ENCODE data around the gene RPS16.
A peak's percentile ranks its signal among the peaks of the same experiment; 100 is the strongest.
"Not testable (repeated sequence)": the region's sequence is repeated elsewhere in the genome, so short reads cannot be mapped to it uniquely, and the experiment has no call there.

The RPS16 gene

DNA sequence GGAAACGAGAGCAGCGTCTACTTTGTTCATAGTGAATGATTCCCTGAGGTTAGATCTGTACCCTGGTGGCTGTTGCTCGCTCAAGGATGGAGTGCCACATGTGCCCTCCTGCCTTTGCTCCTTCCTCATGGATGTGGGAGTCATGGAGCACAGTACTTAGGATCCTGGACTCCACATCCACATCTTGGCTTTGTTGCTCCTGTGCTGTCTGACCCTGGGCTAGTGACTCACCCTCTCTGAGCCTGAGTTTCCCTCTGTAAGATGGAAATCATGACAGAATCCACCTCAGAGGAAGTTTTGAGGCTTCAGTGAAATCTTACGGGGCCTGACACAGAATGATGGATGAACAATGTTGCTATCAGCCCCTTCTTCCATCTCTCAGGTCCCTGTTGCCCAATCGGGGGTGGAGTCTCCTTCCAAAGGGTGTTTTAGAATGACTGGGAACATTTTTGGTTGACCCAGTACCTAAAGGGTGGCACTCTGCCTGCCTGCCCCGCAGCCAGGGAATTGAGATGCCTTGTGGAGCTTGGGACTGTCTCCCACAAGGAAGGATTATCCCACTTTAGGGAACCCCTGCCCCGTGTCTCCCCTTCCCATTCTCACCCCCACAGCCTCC lies 35.1 kb upstream of the RPS16 start:
- H3K4me1 Mint-ChIP-seq: peaks cover 8 to 28% of the 10 kb centered on the region in 2 donors
- H3K4me3 Mint-ChIP-seq: no peak overlapping the region
- peak overlapping the region; percentile 59 for H3K27ac Mint-ChIP-seq
- DNase-seq (no peak), ATAC-seq (replicated peaks) (no peak)
- no peaks in the 10 kb centered on the region for H3K9me3 Mint-ChIP-seq
- H3K27me3 Mint-ChIP-seq: no peaks in the 10 kb centered on the region
- H3K36me3 Mint-ChIP-seq: peaks cover 68 to 82% of the 10 kb centered on the region in 2 donors

- Mint-ChIP-seq H3K4me1 (peaks cover 8 to 25% of the 10 kb centered on the region in 2 donors), H3K27ac (peak overlapping the region; percentile 26), H3K9me3 (no peaks in the 10 kb centered on the region), H3K27me3 (no peaks in the 10 kb centered on the region), H3K4me3 (no peak overlapping the region), H3K36me3 (peaks cover 66 to 82% of the 10 kb centered on the region in 2 donors)
- no peak for DNase-seq
- no peak for ATAC-seq (replicated peaks)
These were observed 33.8 kb upstream of the RPS16 start for GRCh38 chr19:39469567-39469966.

- DNase-seq: no peak
- ATAC-seq (replicated peaks): no peak
- Mint-ChIP-seq H3K27me3 (no peaks in the 10 kb centered on the region), H3K9me3 (no peaks in the 10 kb centered on the region), H3K27ac (peak overlapping the region; percentile 26), H3K36me3 (peaks cover 64 to 78% of the 10 kb centered on the region in 2 donors), H3K4me3 (no peak overlapping the region), H3K4me1 (peaks cover 8 to 20% of the 10 kb centered on the region in 2 donors)
These were observed 33.3 kb upstream of the RPS16 start for GRCh38 chr19:39469036-39469435.

DNA sequence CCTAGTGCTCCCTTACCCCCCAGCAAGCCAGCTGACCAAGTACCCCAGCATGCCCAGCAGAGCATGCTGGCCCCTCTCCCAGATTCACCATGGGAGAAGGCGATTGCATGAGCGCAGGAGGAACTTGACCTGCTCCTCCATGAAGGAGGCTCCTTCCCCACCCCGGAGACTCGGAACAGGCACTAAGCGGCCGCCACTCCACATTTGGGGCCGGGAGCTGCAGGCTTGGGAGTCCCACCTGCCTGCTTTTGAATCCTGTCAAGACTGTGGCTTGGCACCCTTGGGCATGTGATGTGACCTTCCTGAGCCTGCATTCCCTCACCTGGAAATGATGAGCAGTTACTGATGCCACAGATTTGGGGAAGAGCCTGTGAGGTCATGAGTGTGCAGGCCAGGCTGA lies 32.2 kb upstream of the RPS16 start:
- DNase-seq (no peak), ATAC-seq (replicated peaks) (no peak)
- Mint-ChIP-seq H3K9me3 (no peaks in the 10 kb centered on the region), H3K4me1 (peaks cover 10 to 17% of the 10 kb centered on the region in 2 donors), H3K27ac (no peak overlapping the region), H3K36me3 (peaks cover 74 to 78% of the 10 kb centered on the region in 2 donors), H3K4me3 (no peak overlapping the region), H3K27me3 (no peaks in the 10 kb centered on the region)

DNA sequence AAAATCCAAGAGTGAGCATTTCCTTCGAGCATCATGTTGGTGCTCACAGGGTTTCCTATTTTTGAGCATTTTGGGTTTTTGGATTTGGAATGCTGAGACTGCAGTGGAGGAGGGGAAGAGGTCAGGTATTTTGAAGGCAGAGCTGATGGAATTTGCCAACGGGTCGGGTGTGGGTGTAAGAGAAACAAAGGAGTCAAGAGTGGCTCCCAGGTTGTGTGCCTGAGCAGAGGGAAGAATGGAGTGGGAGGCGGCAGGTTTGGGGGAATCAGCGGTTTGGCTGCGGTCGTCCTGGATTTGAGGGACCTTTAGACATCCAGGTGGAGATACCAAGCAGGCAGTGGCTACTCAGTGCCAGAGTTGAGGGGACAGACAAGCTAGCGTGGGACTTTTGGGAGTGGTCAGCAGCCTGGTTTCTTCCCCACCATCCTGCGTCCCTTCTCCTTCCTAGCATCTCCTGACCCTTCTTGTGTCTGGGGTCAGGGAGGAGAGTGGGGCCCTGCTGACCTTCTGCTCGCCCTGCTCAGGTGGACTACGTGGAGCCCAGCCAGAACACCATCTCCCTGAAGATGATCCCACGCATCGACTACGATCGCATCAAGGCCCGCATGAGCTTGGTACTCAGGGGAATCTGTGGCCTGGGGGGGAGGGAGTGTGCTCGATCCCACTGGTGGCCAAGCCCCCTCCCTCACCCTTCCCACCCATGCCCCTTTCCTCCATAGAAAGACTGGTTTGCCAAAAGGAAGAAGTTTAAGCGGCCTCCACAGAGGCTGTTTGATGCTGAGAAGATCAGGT lies 30.4 kb upstream of the RPS16 start:
- Mint-ChIP-seq H3K27ac (no peak overlapping the region), H3K36me3 (peaks cover 66 to 75% of the 10 kb centered on the region in 2 donors), H3K4me1 (peaks cover 5 to 8% of the 10 kb centered on the region in 2 donors), H3K9me3 (no peaks in the 10 kb centered on the region), H3K4me3 (no peak overlapping the region), H3K27me3 (no peaks in the 10 kb centered on the region)
- DNase-seq: no peak
- no peak for ATAC-seq (replicated peaks)

DNA sequence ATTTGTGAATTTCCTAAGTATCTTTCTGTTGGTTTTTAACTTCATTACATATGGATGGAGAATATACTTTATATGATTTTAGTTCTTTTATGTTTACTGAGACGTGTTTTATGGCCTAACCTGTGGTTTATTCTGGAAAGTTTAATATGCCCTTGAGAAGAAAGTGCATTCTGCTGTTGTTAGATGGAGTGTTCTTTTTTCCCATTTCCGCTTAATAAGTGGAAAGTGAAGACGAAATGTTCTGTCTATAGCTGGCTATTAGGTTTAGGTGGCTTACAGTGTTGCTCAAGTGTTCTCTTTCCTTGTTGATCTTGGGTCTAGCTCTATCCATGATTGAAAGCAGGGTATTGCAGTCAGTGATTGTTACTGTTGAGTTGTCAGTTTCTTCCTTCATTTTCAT lies 27.7 kb upstream of the RPS16 start:
- H3K36me3 Mint-ChIP-seq: peaks cover 57 to 69% of the 10 kb centered on the region in 2 donors

DNA sequence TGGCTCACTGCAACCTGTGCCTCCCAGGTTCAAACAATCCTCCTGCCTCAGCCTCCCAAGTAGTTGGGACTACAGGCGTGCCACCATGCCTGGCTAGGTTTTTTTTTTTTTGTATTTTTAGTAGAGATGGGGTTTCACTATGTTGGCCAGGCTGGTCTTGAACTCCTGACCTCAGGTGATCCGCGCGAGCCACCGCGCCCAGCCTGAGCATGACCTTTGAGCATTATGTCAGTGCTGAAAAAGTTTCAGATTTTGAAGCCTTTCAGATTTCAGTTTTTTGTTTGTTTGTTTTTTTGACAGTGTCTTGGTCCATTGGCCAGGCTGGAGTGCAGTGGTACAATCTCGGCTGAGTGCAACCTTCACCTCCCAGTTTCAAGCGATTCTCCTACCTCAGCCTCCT lies 15.5 kb upstream of the RPS16 start:
- not testable (repeated sequence) for DNase-seq; H3K27me3 Mint-ChIP-seq; H3K27ac Mint-ChIP-seq; H3K9me3 Mint-ChIP-seq; ATAC-seq (replicated peaks); H3K4me3 Mint-ChIP-seq
- Mint-ChIP-seq H3K4me1 (peaks cover 53 to 70% of the 10 kb centered on the region in 2 donors), H3K36me3 (peaks cover 43 to 65% of the 10 kb centered on the region in 2 donors)

More for the DNA sequence above, 27.7 kb upstream of the RPS16 start:
- no peaks in the 10 kb centered on the region for H3K9me3 Mint-ChIP-seq
- no peak overlapping the region for H3K27ac Mint-ChIP-seq
- ATAC-seq (replicated peaks) (no peak), DNase-seq (no peak)
- no peak overlapping the region for H3K4me3 Mint-ChIP-seq
- H3K27me3 Mint-ChIP-seq: no peaks in the 10 kb centered on the region
- H3K4me1 Mint-ChIP-seq: peaks cover 0 to 13% of the 10 kb centered on the region in 2 donors

DNA sequence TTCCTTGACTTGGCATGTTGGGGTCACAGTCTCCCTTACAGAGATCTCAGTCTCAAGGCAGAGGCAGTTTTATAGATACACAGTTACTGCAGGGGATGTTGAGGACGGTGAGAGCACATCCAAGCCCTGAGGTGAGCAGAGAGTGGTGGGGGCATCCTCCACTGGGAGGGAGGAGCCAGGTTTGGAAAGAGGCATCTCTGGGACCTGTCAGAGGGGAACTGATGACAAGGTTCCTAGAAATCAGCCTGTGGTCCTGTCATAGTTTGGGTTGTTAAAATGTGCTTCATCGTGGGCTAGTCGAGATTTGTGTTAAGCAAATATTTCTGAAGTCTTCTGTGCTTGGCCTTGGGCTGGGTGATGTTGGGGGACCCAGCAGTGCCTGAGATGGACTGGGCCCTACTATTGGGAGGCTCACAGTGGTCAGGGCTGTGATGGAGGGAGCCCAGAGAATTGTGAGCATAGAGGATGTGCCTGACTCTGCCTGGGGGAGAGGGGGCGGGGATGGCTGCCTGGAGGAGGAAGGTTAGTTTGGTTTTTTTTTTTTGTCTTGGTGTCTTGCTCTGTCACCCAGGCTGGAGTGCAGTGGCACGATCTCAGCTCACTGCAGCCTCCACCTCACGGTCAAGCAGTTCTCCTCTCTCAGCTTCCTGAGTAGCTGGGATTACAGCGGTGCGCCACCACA lies 13.5 kb upstream of the RPS16 start:
- Mint-ChIP-seq H3K36me3 (peaks cover 49 to 69% of the 10 kb centered on the region in 2 donors), H3K9me3 (peaks cover 1 to 5% of the 10 kb centered on the region in 2 donors), H3K4me1 (peaks cover 49 to 77% of the 10 kb centered on the region in 2 donors), H3K27ac (peak overlapping the region; percentile 93), H3K27me3 (no peaks in the 10 kb centered on the region), H3K4me3 (peak overlapping the region; percentile 74 to 92)
- no peak for ATAC-seq (replicated peaks)
- DNase-seq: no peak

DNA sequence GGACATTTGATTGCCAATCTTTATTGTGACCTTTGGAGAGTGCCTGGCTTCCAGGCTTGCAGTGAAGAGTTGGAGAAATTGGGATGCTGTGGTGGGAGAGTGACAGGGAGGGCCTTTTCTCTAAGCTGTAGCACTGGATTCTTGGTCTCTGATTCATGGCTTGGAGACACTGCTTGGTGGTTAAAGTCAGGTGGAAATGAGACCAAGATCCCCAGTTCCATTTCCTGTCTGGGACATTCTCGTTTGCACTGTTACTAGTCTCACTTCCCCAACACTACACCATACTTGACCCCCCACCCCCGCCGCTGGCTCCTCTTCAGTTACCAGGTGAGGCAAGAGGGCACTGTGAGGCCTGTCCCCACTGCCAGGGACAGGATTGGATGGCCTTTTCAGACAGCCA lies 12.5 kb upstream of the RPS16 start:
- Mint-ChIP-seq H3K9me3 (peaks cover 1 to 5% of the 10 kb centered on the region in 2 donors), H3K4me3 (peak overlapping the region; percentile 92 to 96), H3K4me1 (peaks cover 49 to 77% of the 10 kb centered on the region in 2 donors), H3K36me3 (peaks cover 46 to 68% of the 10 kb centered on the region in 2 donors), H3K27me3 (no peaks in the 10 kb centered on the region), H3K27ac (peak overlapping the region; percentile 93)
- DNase-seq: peak; percentile 59
- ATAC-seq (replicated peaks): peak; percentile 66 to 67

- Mint-ChIP-seq H3K9me3 (peaks cover 0 to 1% of the 10 kb centered on the region in 2 donors), H3K4me1 (peaks cover 38 to 61% of the 10 kb centered on the region in 2 donors), H3K36me3 (peaks cover 30 to 54% of the 10 kb centered on the region in 2 donors), H3K4me3 (peak overlapping the region; percentile 92 to 96), H3K27me3 (no peaks in the 10 kb centered on the region), H3K27ac (peak overlapping the region; percentile 96)
- ATAC-seq (replicated peaks): no peak
- no peak for DNase-seq
These were observed 10.8 kb upstream of the RPS16 start for GRCh38 chr19:39446365-39447084.

DNA sequence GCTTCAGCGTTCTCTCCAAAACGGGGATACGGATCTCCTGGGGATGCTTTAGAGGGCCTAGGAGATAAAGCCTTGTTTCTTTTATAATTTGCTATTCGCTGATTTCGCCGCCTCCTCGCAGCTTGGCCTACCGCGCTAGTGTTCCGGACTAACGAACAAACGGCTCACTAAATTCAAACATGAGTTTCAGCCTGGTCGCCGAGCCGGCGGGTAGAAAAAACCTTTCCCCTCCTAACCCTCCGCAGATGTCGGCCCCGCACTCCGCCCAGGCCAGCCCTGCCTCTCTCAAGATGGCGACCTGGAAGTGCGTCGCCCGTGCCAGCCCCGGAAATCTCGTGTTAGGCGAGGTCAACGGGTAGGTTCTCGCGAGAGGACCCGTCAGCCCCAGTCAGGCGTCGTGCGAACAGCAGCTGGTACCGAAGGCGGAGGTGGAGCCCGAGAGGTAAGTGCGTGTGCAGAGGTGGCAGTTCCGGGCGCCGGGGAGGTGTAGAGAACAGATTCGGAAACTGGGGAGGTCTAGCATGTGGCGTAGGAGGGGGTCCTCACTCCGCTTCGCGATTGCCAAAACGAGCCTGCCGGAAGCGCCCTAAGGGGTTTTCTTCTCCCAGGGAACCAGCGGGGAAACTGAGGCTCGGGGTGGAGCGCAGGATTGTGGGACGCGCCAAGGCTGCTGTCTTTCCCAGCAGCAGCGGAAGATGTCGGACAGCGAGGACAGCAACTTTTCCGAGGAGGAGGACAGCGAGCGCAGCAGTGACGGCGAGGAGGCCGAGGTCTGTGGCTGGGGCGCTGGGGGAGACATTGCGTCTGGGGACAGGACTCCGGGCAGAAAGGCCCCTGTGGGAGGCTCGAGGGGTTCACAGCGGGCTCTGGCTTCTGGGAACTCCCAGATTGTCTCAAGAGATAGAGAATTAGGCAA lies 9.7 kb upstream of the RPS16 start, which contains the start of gene SUPT5H:
Gene SUPT5H (plus strand): TSS at position 387 of the 916 bp plus-strand sequence. CDS start 309 bp downstream, at position 696.
- ATAC-seq (replicated peaks): peak; percentile 90
- peak within 1 kb of the TSS; percentile 96 for H3K27ac Mint-ChIP-seq
- peaks cover 0 to 1% of the 10 kb centered on the region in 2 donors for H3K9me3 Mint-ChIP-seq
- H3K36me3 Mint-ChIP-seq: peaks cover 29 to 49% of the 10 kb centered on the region in 2 donors
- DNase-seq: peak; percentile 97
- peaks cover 34 to 64% of the 10 kb centered on the region in 2 donors for H3K4me1 Mint-ChIP-seq
- peak within 1 kb of the TSS; percentile 92 to 96 for H3K4me3 Mint-ChIP-seq
- no peaks in the 10 kb centered on the region for H3K27me3 Mint-ChIP-seq

DNA sequence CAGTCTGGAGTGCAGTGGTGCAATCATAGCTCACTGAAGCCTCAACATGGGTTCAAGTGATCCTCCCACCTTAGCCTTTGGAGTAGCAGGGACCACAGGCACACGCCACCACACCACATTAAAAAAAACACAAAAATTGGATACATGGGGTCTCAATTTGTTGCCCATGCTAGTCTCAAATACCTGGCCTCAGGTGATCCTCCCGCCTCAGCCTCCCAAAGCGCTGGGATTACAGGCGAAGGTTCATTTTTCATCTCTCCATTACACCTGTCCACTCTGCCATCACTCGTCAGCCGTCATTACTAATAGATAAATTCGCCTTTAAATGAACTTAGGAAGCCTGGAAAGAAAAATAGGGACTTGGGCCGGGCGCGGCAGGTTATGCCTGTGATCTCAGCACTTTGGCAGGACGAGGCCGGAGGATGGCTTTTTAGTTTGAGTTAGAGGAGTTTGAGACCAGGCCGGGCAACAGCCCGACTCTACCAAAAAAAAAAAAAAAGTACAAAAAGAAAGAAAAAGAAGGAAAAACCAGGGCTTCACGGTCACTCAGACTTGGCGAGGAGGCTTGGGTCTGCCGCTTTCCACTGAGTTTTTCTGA lies 8.9 kb upstream of the RPS16 start:
- Mint-ChIP-seq H3K27me3 (no peaks in the 10 kb centered on the region), H3K36me3 (peaks cover 28 to 46% of the 10 kb centered on the region in 2 donors), H3K4me3 (peak overlapping the region; percentile 92 to 96), H3K4me1 (peaks cover 28 to 58% of the 10 kb centered on the region in 2 donors), H3K9me3 (peaks cover 0 to 1% of the 10 kb centered on the region in 2 donors), H3K27ac (peak overlapping the region; percentile 96)
- DNase-seq (no peak), ATAC-seq (replicated peaks) (no peak)

All from stimulated activated naive B cell treated with anti-CD40 and anti-IgM and Interleukin-4, amounts not matched to agents 10 μg/mL and 1 μg/mL and 100 μg/mL, for 72 hours (primary cell).